ENCODE data around the gene ZNF613.

The ZNF613 gene

GRCh38 chr19:51986309-51987291 is 59.3 kb downstream of the ZNF613 start, which contains the start of gene ZNF350:
ZNF350 (minus strand) TSS chr19:51986840; CDS start chr19:51974360, 12,480 bp downstream.
- H3K4me1 ChIP-seq (ENCODE audit: control insufficient read depth in 5 of 5, insufficient read depth in 5 of 5, low read length in 5 of 5): peaks cover 0 to 18% (median 18%) of the 10 kb centered on the region in 5 donors
- H3K9ac ChIP-seq (ENCODE audit: low read length in 5 of 5): peak within 1 kb of the TSS; percentile 88 to 100 (median 97)
- peaks cover 3 to 67% (median 48%) of the 10 kb centered on the region in 5 donors for H3K9me3 ChIP-seq (ENCODE audit: control insufficient read depth in 5 of 5, low read length in 5 of 5)
- peaks cover 0 to 9% (median 7%) of the 10 kb centered on the region in 5 donors for H3K36me3 ChIP-seq (ENCODE audit: control insufficient read depth in 5 of 5, insufficient read depth in 5 of 5, low read length in 5 of 5)
- H3K4me3 ChIP-seq (ENCODE audit: low read depth in 1 of 5, low read length in 5 of 5): peak within 1 kb of the TSS; percentile 76 to 100 (median 99)
- peak within 1 kb of the TSS; percentile 57 for H3K27ac ChIP-seq (ENCODE audit: low read depth, low read length)
- H3K27me3 ChIP-seq (ENCODE audit: control insufficient read depth in 5 of 5, insufficient read depth in 4 of 5, low read length in 5 of 5): no peaks in the 10 kb centered on the region

DNA sequence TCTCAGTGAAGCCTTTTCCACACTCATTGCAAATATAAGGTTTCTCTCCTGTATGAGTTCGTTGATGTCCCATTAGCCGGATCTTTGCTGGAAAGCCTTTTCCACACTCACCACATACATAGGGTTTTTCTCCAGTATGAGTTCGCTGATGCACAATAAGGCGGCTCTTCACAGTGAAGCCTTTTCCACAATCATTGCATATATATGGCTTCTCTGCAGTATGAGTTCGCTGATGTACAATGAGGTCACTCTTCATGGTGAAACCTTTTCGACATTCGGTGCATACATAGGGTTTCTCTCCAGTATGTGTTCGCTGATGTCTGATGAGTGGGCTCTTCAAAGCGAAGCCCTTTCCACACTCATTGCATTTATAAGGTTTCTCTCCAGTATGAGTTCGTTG is 66.2 kb downstream of the ZNF613 start:
- no peak overlapping the region for H3K9ac ChIP-seq (ENCODE audit: low read length in 5 of 5)
- peaks cover 66 to 93% (median 89%) of the 10 kb centered on the region in 5 donors for H3K9me3 ChIP-seq (ENCODE audit: control insufficient read depth in 5 of 5, low read length in 5 of 5)
- H3K36me3 ChIP-seq (ENCODE audit: control insufficient read depth in 5 of 5, insufficient read depth in 5 of 5, low read length in 5 of 5): peaks cover 33 to 57% (median 52%) of the 10 kb centered on the region in 5 donors
- no peaks in the 10 kb centered on the region for H3K27me3 ChIP-seq (ENCODE audit: control insufficient read depth in 5 of 5, insufficient read depth in 4 of 5, low read length in 5 of 5)
- peak overlapping the region; percentile 25 to 63 (median 49) for H3K4me3 ChIP-seq (ENCODE audit: low read depth in 1 of 5, low read length in 5 of 5)
- no peak overlapping the region for H3K27ac ChIP-seq (ENCODE audit: low read depth, low read length)
- H3K4me1 ChIP-seq (ENCODE audit: control insufficient read depth in 5 of 5, insufficient read depth in 5 of 5, low read length in 5 of 5): no peaks in the 10 kb centered on the region

DNA sequence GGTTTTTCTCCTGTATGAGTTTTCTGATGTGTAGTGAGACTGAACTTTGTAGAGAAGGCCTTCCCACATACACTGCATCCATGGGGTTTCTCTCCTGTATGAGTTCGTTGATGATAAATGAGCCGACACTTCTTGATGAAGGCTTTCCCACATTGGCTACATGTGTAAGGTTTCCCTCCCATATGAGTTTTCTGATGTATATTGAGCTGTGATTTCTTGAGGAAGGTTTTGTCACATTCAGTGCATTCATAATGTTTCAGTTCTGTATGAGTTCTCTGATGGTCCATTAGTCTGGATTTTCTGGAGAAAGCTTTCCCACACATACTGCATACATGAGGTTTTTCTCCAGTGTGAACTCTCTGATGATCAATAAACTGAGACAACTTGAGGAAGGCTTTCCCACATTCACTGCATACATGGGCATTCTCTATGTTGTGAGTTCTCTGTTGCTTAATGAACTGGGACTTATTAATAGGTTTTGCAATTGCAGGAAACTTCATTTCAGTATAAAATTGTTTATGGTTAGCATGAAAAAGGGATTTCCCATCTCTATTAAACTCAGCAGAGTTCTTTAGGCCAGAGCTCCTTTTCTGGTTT is 66.9 kb downstream of the ZNF613 start:
- H3K27me3 ChIP-seq (ENCODE audit: control insufficient read depth in 5 of 5, insufficient read depth in 4 of 5, low read length in 5 of 5): no peaks in the 10 kb centered on the region
- no peak overlapping the region for H3K9ac ChIP-seq (ENCODE audit: low read length in 5 of 5)
- H3K36me3 ChIP-seq (ENCODE audit: control insufficient read depth in 5 of 5, insufficient read depth in 5 of 5, low read length in 5 of 5): peaks cover 40 to 64% (median 56%) of the 10 kb centered on the region in 5 donors
- peak overlapping the region; percentile 25 to 63 (median 49) for H3K4me3 ChIP-seq (ENCODE audit: low read depth in 1 of 5, low read length in 5 of 5)
- H3K27ac ChIP-seq (ENCODE audit: low read depth, low read length): no peak overlapping the region
- H3K9me3 ChIP-seq (ENCODE audit: control insufficient read depth in 5 of 5, low read length in 5 of 5): peaks cover 70 to 92% (median 89%) of the 10 kb centered on the region in 5 donors
- no peaks in the 10 kb centered on the region for H3K4me1 ChIP-seq (ENCODE audit: control insufficient read depth in 5 of 5, insufficient read depth in 5 of 5, low read length in 5 of 5)
